GM19025 (cell line): ENCODE data around the gene ARHGEF1.
"Not testable (repeated sequence)": the region's sequence is repeated elsewhere in the genome, so short reads cannot be mapped to it uniquely, and the experiment has no call there.

ENCODE experiments used
- ATAC-seq: cut with Tn5 transposase; IDR thresholded peaks from one replicate; pipeline ENCODE4 v1.9.1; 2021; ENCODE audit warnings: mild to moderate bottlenecking, low read depth, moderate library complexity; ENCODE audit not compliant: unreplicated experiment

Gene ARHGEF1

GRCh38 chr19:41929536-41930071, 46.6 kb downstream of the ARHGEF1 start:
- no peak for ATAC-seq

GRCh38 chr19:41930322-41930722, 47.3 kb downstream of the ARHGEF1 start:
- no peak for ATAC-seq

DNA sequence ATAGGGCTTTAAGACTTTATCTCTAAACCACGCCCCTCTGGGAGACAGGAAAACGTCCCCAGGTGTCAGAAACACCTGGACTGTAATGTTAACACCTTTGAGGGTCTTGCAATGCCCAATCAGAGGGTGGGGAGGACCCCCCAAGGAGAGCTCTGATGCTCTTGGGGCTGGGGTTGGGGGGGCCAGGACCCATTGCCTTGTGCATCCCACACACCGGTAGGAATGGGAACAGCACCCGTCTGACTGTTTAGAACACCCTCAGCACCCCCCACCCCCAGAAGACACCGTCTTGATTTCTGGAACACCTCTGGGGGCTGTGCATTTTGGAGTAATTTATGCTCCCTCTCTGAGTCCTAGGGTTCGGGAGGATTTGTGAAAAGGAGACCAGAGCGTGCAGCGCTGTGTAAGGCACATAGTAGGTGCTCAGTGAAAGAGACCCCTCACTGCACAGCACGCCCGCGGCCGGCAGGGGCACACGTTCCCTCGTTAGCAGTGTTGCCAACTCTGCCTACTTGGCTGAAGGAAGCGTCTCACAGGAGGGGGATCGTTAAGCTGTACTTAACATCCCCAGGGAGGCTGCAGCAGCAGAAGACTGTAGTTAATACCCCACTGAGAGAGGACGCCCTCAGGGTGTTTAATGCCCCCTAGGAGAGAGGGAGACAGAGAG, 48.1 kb downstream of the ARHGEF1 start:
- ATAC-seq: no peak

GRCh38 chr19:41932259-41932719, 49.3 kb downstream of the ARHGEF1 start:
- no peak for ATAC-seq

GRCh38 chr19:41932720-41933332, 49.8 kb downstream of the ARHGEF1 start:
- ATAC-seq: no peak

- ATAC-seq: no peak
Observed at GRCh38 chr19:41933693-41934426, 50.9 kb downstream of the ARHGEF1 start.

DNA sequence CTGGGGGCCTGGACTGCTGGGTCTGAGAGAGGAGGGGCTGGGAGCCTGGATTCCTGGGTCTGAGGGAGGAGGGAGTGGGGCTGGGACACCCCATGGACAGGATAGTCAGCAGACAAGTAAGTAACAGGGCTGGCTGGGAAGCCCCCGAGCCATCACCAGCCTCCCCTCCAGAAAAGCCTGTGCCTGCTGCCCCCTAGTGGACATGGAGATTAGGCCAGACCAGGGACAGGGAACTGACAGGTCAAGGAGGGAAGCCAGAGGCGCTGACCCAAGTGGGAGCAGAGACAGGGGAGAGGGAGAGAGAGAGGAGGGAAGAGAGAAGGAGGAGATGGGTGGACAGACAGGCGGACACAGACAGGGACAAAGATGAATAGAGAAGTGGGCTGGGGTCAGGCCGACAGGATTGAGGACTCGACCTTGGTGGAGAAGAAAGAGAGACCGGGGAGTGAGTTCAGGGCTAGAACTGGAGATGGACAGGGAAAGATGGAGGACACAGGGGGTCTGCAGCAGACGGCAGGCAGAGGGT, 51.9 kb downstream of the ARHGEF1 start:
- ATAC-seq: no peak

GRCh38 chr19:41935760-41936415, 52.9 kb downstream of the ARHGEF1 start:
- ATAC-seq: no peak

DNA sequence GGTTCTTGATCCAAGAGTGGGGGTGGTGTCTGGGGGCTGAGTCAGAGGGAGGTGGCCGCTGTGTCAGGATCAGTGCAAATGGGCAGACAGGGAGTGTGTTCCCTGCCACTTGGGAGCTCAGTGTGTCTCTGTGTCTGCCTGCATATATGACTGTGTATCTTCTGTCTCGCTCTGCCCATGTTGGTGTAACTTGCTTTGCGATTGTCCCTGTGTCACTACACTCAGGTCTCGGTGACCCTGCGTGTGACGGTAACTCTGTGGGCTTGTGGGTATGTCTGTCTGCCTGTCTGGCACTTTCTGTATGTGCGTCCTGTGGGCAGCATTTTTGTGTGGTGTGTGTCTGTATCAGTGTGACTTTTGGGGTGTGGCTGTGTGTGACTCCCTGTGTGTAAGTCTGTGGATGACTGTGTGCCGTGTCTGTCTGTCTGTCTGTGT, 53.4 kb downstream of the ARHGEF1 start:
- ATAC-seq: no peak

DNA sequence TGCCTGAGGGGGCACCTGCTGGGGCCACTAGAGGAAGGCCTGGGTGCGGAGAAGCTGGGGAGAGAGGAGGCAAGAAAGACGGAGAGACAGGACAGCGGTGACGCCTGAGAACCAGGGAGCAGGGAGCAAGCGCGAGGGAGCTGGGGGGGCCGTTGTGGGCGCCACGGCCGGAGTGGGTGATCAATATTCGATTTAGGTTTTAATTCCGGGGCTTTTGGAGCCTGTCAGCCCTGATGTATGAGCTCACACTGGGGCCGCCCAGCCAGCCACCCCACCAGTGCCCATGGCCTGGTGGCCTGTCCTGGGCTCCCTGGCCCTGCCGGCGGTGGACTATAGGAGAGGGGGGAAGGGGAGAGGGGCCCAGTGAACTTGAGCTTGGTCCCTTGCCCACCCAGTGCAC, 54.0 kb downstream of the ARHGEF1 start:
- no peak for ATAC-seq

DNA sequence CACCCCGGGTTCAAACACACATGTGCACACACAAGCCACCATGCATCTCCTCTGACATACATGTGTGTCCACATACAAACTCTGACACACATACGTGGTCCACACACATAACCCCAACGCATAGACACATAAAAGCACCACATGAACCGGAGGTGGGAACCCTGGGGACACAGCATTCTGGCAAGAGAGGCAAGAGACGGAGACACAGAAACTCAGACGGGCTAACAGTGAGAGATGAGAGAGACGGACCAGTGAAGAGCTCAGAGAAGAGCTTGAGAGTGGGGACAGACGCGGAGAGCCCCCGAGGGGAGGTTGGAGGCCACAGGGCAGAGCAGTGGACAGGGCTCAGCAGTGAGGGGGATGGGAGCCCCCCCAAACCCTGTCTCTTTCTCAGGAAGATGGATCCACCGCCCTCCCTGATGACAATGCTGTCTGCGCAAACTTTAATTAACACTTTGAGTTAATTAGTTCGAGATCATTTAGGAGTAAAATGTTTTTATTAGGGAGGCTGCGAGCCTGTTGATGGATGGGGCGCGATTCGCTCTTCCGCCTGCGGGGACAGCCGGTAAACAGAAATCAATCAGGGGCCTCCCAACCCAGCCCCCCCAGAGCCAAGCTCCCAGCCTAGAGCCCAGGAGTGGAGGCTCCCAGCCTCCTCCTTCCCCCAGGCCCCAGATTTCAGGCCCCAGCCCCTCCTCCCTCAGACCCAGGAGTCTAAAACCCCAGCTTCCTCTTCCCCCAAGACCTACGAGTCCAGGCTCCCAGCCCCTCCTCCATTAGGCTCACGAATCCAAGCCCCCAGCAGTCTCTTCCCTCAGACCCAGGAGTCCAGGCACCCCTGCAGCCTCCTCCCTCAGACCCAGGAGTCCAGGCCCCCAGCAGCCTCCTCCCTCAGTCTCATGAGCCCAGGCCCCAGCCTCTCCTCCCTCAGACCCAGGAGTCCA, 54.8 kb downstream of the ARHGEF1 start:
- no peak for ATAC-seq

DNA sequence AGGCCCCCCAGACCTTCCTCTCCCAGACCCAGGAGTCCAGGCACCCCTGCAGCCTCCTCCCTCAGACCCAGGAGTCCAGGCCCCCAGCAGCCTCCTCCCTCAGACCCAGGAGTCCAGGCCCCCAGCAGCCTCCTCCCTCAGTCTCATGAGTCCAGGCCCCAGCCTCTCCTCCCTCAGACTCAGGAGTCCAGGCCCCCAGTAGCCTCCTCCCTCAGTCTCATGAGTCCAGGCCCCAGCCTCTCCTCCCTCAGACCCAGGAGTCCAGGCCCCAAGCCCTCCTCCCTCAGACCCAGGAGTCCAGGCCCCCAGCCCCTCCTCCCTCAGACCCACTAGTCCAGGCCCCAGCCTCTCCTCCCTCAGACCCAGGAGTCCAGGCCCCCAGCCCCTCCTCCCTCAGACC, 56.2 kb downstream of the ARHGEF1 start:
- ATAC-seq: not testable (repeated sequence)

GRCh38 chr19:41939861-41940730, 57.1 kb downstream of the ARHGEF1 start:
- no peak for ATAC-seq

DNA sequence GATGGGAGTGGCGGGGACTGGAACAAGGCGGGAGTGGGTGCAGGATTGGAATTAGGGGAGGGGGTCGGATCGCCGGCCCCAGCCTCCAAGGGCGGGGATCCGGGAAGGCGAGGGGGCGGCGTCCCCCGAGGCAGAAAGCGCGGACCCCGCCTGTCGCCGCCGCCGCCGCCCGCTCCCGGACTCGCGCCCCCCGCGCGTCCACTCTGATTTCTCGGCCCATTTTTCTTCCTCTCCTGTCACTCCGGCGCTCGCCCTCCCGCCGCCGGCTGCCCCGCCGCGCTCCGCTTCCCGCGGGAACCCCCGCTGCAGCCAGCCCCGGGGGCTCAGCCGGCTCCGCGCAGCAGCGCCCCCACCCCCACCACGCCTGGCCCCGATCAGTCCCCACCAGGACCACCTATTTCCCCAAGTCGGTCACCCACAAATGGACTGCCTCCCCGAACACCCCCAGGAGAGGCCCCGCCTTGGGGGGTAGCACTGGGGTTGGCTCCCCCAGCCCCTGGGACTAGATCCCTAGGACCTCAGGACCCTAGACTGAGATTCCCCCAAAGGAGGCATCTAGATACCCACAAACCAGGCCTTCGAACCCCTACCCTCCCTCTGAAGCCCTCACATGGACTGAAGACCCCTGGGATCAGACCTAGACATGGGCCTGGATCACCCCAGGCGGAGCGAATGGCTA, 57.9 kb downstream of the ARHGEF1 start:
- no peak for ATAC-seq

DNA sequence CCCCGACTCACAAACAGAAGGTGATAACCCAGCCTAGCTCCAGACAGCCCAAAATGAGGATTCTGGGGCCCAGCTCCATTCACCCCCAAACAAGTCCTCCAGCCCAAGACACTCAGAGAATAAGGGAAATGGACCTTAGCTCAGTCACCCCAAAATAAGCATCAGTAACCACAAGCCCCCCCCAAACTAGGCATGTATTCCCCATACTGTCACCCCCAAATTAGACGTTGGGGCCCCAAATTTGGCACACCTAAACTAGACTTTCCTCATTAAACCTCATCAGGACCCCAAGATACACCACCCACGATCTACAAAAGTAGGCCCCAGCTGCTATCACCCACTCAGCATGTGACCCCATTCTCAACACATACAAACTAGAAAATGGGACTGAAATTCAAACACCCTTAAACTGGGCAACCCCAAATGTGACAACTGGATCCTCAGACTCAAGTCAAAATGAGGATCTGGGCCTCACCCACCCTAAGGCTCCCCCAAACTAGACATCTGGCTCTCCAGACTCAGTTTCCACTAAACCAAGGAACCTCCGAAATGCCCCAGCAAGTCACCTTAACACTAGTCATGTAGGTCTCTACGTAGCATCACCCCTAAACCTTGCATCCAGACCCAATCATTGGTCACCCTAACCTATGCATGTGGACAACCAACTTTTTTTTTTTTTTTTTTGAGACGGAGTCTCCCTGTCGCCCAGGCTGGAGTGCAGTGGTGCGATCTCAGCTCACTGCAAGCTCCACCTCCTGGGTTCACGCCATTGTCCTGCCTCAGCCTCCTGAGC, 58.6 kb downstream of the ARHGEF1 start:
- no peak for ATAC-seq

- ATAC-seq: no peak
Observed at GRCh38 chr19:41944336-41944735, 61.4 kb downstream of the ARHGEF1 start.

DNA sequence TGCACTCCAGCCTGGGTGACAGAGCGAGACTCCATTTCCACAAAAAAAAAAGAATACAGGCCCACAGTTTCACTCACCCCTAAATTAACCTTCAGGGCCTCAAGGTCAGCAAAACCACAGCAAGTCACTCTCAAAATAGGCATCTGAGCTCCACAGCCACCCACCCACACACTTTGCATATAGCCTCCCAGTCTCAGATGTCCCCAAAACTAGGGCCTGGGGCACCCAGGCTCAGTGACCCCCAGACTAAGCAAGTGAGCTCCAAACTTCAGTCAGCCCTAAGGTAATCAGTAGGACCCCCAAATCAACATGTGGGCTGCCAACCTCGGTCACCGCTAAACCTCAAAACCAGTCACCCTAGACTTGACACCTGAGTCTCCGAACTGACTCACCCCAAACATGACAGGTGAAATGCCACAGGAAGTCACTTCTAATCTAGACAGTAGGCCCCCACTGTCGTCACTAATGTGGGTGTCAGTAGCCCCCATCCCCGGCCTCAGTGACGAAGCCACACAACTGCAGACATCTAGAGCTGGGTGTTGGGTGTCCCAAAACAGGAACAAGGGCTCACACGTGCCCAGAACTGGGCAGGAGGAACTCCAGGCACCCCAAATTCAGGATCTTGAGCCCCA, 62.3 kb downstream of the ARHGEF1 start:
- peak; percentile 79 for ATAC-seq
